H9 (cell line): Measurements from ENCODE around the gene RSPRY1. TPM values are rescaled to one million over a fixed set of nuclear protein-coding genes. Genes with fewer than 3 reads are reported as not detected.
"Not testable (repeated sequence)": the region's sequence is repeated elsewhere in the genome, so short reads cannot be mapped to it uniquely, and the experiment has no call there.

Experiments used
- DNase-seq: peaks from one replicate; pipeline ENCODE4 v3.0.0-alpha.2; 2017
- H2AFZ ChIP-seq: one replicate; pipeline ENCODE4 v1.6.1; 2013; ENCODE audit warnings: mild to moderate bottlenecking, low read length, control low read depth, moderate library complexity
- H2AK5ac ChIP-seq: 2 replicates; pipeline ENCODE4 v1.6.1; 2013; ENCODE audit warnings: low read length, control low read depth, mixed read lengths; ENCODE audit not compliant: insufficient read length
- H2BK120ac ChIP-seq: one replicate; pipeline ENCODE4 v1.6.1; 2013; ENCODE audit warnings: low read depth, mild to moderate bottlenecking, low read length, control low read depth, inconsistent platforms; ENCODE audit not compliant: poor library complexity, severe bottlenecking
- H2BK12ac ChIP-seq: 2 replicates; pipeline ENCODE4 v1.6.1; 2013; ENCODE audit warnings: low read length, control low read depth, mixed read lengths, low read depth; ENCODE audit not compliant: insufficient read length
- H2BK15ac ChIP-seq: 2 replicates; pipeline ENCODE4 v1.6.1; 2013; ENCODE audit warnings: low read depth, low read length, control low read depth
- H2BK20ac ChIP-seq: one replicate; pipeline ENCODE4 v1.6.1; 2013; ENCODE audit warnings: low read depth, mild to moderate bottlenecking, low read length, control low read depth, inconsistent platforms; ENCODE audit not compliant: poor library complexity, severe bottlenecking
- H2BK5ac ChIP-seq: 2 replicates; pipeline ENCODE4 v1.6.1; 2013; ENCODE audit warnings: low read length, control low read depth, mixed read lengths; ENCODE audit not compliant: insufficient read length
- H3K14ac ChIP-seq: 2 replicates; pipeline ENCODE4 v1.6.1; 2013; ENCODE audit warnings: low read length, control low read depth; ENCODE audit not compliant: insufficient read depth
- H3K18ac ChIP-seq: 2 replicates; pipeline ENCODE4 v1.6.1; 2013; ENCODE audit warnings: low read depth, mild to moderate bottlenecking, mixed read lengths, low read length, control low read depth; ENCODE audit not compliant: insufficient read length
- H3K23ac ChIP-seq: 2 replicates; pipeline ENCODE4 v1.6.1; 2013; ENCODE audit warnings: low read length, control low read depth, mixed read lengths, low read depth; ENCODE audit not compliant: insufficient read length
- H3K23me2 ChIP-seq: 2 replicates; pipeline ENCODE4 v1.6.1; 2013; ENCODE audit warnings: low read depth, mild to moderate bottlenecking, mixed read lengths, low read length, control low read depth; ENCODE audit not compliant: insufficient read length, poor library complexity, severe bottlenecking
- H3K27ac ChIP-seq: 2 replicates; pipeline ENCODE4 v1.5.1; 2013; ENCODE audit warnings: low read length, control low read depth, mixed read lengths, low read depth; ENCODE audit not compliant: insufficient read length
- H3K27me3 ChIP-seq: 2 replicates; pipeline ENCODE4 v1.6.1; 2013; ENCODE audit warnings: low read length, control low read depth, inconsistent platforms; ENCODE audit not compliant: insufficient read depth
- H3K4ac ChIP-seq: 2 replicates; pipeline ENCODE4 v1.6.1; 2013; ENCODE audit warnings: low read depth, mild to moderate bottlenecking, control low read depth, inconsistent platforms, low read length, moderate library complexity
- H3K4me1 ChIP-seq: 2 replicates; pipeline ENCODE4 v1.6.1; 2013; ENCODE audit warnings: low read length, control low read depth, inconsistent platforms; ENCODE audit not compliant: insufficient read depth
- H3K4me2 ChIP-seq: 2 replicates; pipeline ENCODE4 v1.6.1; 2013; ENCODE audit warnings: low read length, control low read depth, mixed read lengths; ENCODE audit not compliant: insufficient read length, insufficient read depth
- H3K56ac ChIP-seq: 2 replicates; pipeline ENCODE4 v1.6.1; 2013; ENCODE audit warnings: low read depth, mild to moderate bottlenecking, mixed read lengths, low read length, control low read depth; ENCODE audit not compliant: insufficient read length
- H3K79me1 ChIP-seq: 2 replicates; pipeline ENCODE4 v1.6.1; 2013; ENCODE audit warnings: low read depth, mild to moderate bottlenecking, moderate library complexity, low read length, control low read depth, inconsistent platforms; ENCODE audit not compliant: insufficient read depth, poor library complexity, severe bottlenecking
- H3K79me2 ChIP-seq: 2 replicates; pipeline ENCODE4 v1.6.1; 2013; ENCODE audit warnings: low read length, control low read depth, inconsistent platforms; ENCODE audit not compliant: insufficient read depth
- H3K9ac ChIP-seq: 2 replicates; pipeline ENCODE4 v1.6.1; 2013; ENCODE audit warnings: low read length, control low read depth, mixed read lengths; ENCODE audit not compliant: insufficient read length; ENCODE audit errors: extremely low read depth
- H3K9me3 ChIP-seq: one replicate; pipeline ENCODE4 v1.6.1; 2013; ENCODE audit warnings: low read depth, low read length, inconsistent platforms; ENCODE audit not compliant: control insufficient read depth
- H3T11ph ChIP-seq: one replicate; pipeline ENCODE4 v1.6.1; 2013; ENCODE audit warnings: mild to moderate bottlenecking, low read length, control low read depth, inconsistent platforms
- H4K20me1 ChIP-seq: one replicate; pipeline ENCODE4 v1.6.1; 2013; ENCODE audit not compliant: control insufficient read depth, insufficient read length, insufficient read depth
- H4K5ac ChIP-seq: 2 replicates; pipeline ENCODE4 v1.6.1; 2013; ENCODE audit warnings: low read depth, mild to moderate bottlenecking, mixed read lengths, low read length, control low read depth; ENCODE audit not compliant: insufficient read length
- H4K8ac ChIP-seq: replicated peaks from 2 replicates; pipeline ENCODE4 v1.6.1; 2013; ENCODE audit warnings: low read length, control low read depth, mixed read lengths, low read depth; ENCODE audit not compliant: insufficient read length
- H4K91ac ChIP-seq: 2 replicates; pipeline ENCODE4 v1.6.1; 2013; ENCODE audit warnings: low read depth, mild to moderate bottlenecking, moderate library complexity, mixed read lengths, low read length, control low read depth; ENCODE audit not compliant: insufficient read length
- H3K27ac Mint-ChIP-seq, 3 experiments: 2 replicates in 2 of 3; 3 replicates in 1 of 3; pipeline ENCODE4 v1.8.0; 2020 to 2021; ENCODE audit warnings: mixed read lengths in 3 of 3, mild to moderate bottlenecking in 1 of 3, moderate library complexity in 1 of 3
- H3K27me3 Mint-ChIP-seq: 2 replicates; pipeline ENCODE4 v1.8.0; 2021; ENCODE audit warnings: low read depth, mild to moderate bottlenecking, moderate library complexity, mixed read lengths
- H3K36me3 Mint-ChIP-seq, 3 experiments: 2 replicates in 2 of 3; 3 replicates in 1 of 3; pipeline ENCODE4 v1.8.0; 2020 to 2021; ENCODE audit warnings: low read depth in 3 of 3, mixed read lengths in 3 of 3; ENCODE audit not compliant: insufficient read depth in 1 of 3
- H3K4me1 Mint-ChIP-seq, 2 experiments: 2 replicates each; pipeline ENCODE4 v1.8.0; 2020; ENCODE audit warnings: mixed read lengths in 2 of 2
- H3K4me3 Mint-ChIP-seq, 2 experiments: 2 replicates in 1 of 2; 3 replicates in 1 of 2; pipeline ENCODE4 v1.8.0; 2020 to 2021; ENCODE audit warnings: mild to moderate bottlenecking in 2 of 2, mixed read lengths in 2 of 2, moderate library complexity in 1 of 2
- H3K9me3 Mint-ChIP-seq, 2 experiments: 2 replicates in 1 of 2; 3 replicates in 1 of 2; pipeline ENCODE4 v1.8.0; 2020; ENCODE audit warnings: mild to moderate bottlenecking in 2 of 2, mixed read lengths in 2 of 2, moderate library complexity in 1 of 2
- WGBS: extraction: QIAGEN DNeasy Blood & Tissue Kit; methylation state at CpG from one replicate; pipeline ENCODE4 v1.1.7; 2013; ENCODE audit warnings: missing lambda C conversion rate, low lambda C conversion rate, mixed read lengths; ENCODE audit not compliant: insufficient read length; ENCODE audit errors: extremely low coverage; 5-methylcytosine and 5-hydroxymethylcytosine counted together
- total RNA-seq: library from RNA; stranded (reverse); gene quantifications from 2 replicates; pipeline ENCODE4 v1.2.1, GENCODE V29; 2021
- TF ChIP-seq, protein P1 (sequence below): fragments of 200-600 bp; sonication (generic); conservative IDR thresholded peaks from 3 replicates; pipeline ENCODE4 v1.8.0; 2021; ENCODE audit warnings: antibody characterized with exemption, mild to moderate bottlenecking

Gene RSPRY1
- total RNA-seq, 1 experiment from 2014 or later, result 36.1 TPM

DNA sequence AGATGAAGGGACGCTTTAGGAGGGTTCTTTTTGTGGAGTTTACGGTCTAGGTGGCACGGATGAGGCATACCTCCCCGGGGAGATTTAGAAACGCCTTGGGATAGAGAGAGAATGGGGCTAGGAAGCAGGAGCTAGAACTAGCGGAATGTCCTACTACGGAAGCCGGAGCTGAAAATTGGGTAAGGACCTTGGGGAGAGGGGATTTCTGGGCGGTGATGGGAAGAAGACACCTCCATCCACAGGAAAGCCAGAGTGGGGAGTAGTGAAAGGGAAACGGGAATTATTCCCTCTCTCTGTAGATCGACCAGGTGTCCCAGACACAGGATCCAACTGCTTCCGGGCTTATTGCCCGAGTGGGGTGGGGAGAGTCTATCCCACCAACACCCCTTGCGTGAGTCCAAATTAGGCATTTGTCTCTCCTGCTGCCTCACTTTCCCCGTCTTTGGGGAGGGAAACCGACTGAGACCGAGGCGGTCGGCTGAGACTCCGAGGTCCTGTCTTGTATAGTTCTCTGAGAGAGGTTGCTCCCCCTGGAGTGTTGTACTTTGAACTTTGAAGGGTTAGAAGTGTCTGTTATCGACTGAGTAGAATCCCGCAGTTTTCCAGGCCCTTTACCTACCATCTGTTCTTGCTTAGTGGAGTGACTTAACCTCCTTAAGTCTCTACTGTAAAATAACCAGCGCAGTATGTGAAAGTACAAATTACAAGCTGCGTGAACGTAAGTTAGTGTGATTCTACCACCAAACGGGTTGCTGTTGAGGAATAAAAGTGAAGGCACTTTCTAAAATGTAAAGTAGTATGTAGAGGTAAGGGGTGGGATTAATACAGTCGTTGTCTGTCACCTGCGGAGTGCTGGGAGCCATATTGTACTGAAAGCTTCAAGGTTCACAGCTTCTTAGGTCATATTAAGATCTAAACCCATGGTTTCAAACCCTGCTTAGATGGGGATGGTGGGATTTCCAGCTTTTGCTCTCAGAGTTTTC, 1.0 kb downstream of the RSPRY1 start:
- Mint-ChIP-seq H3K4me3 (peak overlapping the region; percentile 98 to 99), H3K36me3 (peaks cover 0 to 3% (median 0%) of the 10 kb centered on the region in 3 experiments; a peak in 3 of 7 replicates), H3K4me1 (peaks cover 32 to 33% of the 10 kb centered on the region in 2 experiments), H3K27me3 (no peaks in the 10 kb centered on the region), H3K9me3 (no peaks in the 10 kb centered on the region; a peak in 1 of 5 replicates), H3K27ac (peak overlapping the region; percentile 86 to 99 (median 94))
- Histone ChIP-seq H2BK5ac (no peak overlapping the region), H3K4ac (no peak overlapping the region), H4K8ac (no peak overlapping the region), H3K9me3 (no peaks in the 10 kb centered on the region), H4K20me1 (no peaks in the 10 kb centered on the region), H3K9ac (peak overlapping the region; percentile 61), H3K56ac (no peak overlapping the region), H2BK15ac (no peak overlapping the region), H2BK120ac (no peak overlapping the region), H3K18ac (no peak overlapping the region), H3K23me2 (peaks cover 14% of the 10 kb centered on the region), H2BK12ac (no peak overlapping the region), H2AK5ac (no peak overlapping the region), H3K4me1 (peaks cover 2% of the 10 kb centered on the region; the same call in 1 of the 2 replicates), H4K5ac (no peak overlapping the region), H4K91ac (no peak overlapping the region), H3K79me1 (peaks cover 4% of the 10 kb centered on the region), H2AFZ (no peak overlapping the region), H3K79me2 (peaks cover 22% of the 10 kb centered on the region), H3T11ph (no peak overlapping the region), H3K27me3 (no peaks in the 10 kb centered on the region), H3K14ac (no peak overlapping the region), H3K23ac (no peak overlapping the region), H2BK20ac (no peak overlapping the region), H3K27ac (no peak overlapping the region), H3K4me2 (peak overlapping the region; percentile 90)
- peak; percentile 28 for DNase-seq
- TF ChIP-seq, protein P1, sequence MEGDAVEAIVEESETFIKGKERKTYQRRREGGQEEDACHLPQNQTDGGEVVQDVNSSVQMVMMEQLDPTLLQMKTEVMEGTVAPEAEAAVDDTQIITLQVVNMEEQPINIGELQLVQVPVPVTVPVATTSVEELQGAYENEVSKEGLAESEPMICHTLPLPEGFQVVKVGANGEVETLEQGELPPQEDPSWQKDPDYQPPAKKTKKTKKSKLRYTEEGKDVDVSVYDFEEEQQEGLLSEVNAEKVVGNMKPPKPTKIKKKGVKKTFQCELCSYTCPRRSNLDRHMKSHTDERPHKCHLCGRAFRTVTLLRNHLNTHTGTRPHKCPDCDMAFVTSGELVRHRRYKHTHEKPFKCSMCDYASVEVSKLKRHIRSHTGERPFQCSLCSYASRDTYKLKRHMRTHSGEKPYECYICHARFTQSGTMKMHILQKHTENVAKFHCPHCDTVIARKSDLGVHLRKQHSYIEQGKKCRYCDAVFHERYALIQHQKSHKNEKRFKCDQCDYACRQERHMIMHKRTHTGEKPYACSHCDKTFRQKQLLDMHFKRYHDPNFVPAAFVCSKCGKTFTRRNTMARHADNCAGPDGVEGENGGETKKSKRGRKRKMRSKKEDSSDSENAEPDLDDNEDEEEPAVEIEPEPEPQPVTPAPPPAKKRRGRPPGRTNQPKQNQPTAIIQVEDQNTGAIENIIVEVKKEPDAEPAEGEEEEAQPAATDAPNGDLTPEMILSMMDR, result no peak; the same call in 2 of the 3 replicates
- WGBS, result no CpG with 5 or more reads among the region's 28 CpGs

DNA sequence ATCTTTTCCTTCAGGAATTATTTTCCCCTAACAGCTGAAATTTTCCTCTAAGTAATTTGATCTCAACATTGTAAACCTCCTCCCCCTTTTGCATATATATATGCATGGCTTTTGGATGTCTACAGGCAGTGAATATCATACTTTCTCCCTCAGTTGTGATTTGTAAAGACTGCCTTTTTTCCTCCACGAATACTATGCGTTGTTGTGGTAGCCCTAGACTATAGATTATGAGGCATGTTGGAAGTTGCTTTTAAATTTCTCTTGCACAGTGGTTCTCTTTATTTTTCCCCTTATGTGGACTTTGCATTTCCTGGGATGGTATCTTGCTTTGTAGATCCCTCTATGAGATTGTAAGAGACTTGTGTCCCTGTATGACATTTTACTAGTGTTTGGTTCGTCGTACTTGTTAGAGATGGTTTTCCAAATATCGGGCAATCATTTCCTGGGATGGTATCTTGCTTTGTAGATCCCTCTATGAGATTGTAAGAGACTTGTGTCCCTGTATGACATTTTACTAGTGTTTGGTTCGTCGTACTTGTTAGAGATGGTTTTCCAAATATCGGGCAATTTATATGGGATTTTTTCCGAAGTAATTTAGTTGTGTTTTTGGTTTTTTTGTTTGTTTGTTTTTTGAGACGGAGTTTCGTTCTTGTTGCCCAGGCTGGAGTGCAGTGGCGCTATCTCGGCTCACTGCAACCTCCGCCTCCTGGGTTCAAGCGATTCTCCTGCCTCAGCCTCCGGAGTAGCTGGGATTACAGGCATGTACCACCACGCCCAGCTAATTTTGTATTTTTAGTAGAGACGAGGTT, 2.0 kb downstream of the RSPRY1 start:
- not testable (repeated sequence) for H2AFZ ChIP-seq, H3K27ac ChIP-seq
- 100% methylated on average over 3 of the region's 18 CpGs for WGBS

More for the DNA sequence above, 2.0 kb downstream of the RSPRY1 start:
- not testable (repeated sequence) for H3K23ac ChIP-seq, H3T11ph ChIP-seq, H3K14ac ChIP-seq, H3K27ac Mint-ChIP-seq, H2BK5ac ChIP-seq, H3K36me3 Mint-ChIP-seq, H2AK5ac ChIP-seq, H3K9me3 Mint-ChIP-seq, H3K4ac ChIP-seq, H4K8ac ChIP-seq, H3K9me3 ChIP-seq, H3K9ac ChIP-seq, H3K79me1 ChIP-seq, H2BK120ac ChIP-seq, H3K56ac ChIP-seq, H3K18ac ChIP-seq, H3K4me1 ChIP-seq, H4K20me1 ChIP-seq, H3K27me3 ChIP-seq, H2BK20ac ChIP-seq, H4K91ac ChIP-seq, H3K27me3 Mint-ChIP-seq, DNase-seq, H4K5ac ChIP-seq, H2BK12ac ChIP-seq, H2BK15ac ChIP-seq
- Mint-ChIP-seq H3K4me1 (peaks cover 27 to 28% of the 10 kb centered on the region in 2 experiments), H3K4me3 (peak overlapping the region; percentile 98 to 99)
- Histone ChIP-seq H3K23me2 (peaks cover 14% of the 10 kb centered on the region), H3K79me2 (peaks cover 25% of the 10 kb centered on the region), H3K4me2 (peak overlapping the region; percentile 90)
